GM12878 (cell line): ENCODE data around the gene FOXF1. TPM values are rescaled to one million over a fixed set of nuclear protein-coding genes. Genes with fewer than 3 reads are reported as not detected.

ENCODE experiments used
- ATAC-seq: fragments of 200-7000 bp; cut with Tn5 transposase; 3 replicates; pipeline ENCODE4 v1.9.1; 2020; ENCODE audit warnings: mild to moderate bottlenecking, moderate library complexity
- BruUV-seq: library from RNA; stranded (reverse); fragments of 400-500 nt; replicated peaks from 2 replicates; lab custom pipeline; 2021; lab: Mats Ljungman, UMichigan
- CTCF ChIA-PET: fragments of 300-600 bp; sonication (Branson Sonifier 250); formaldehyde crosslinking; extraction: SDS; loops from one replicate; lab custom pipeline; 2021; ENCODE audit warnings: inconsistent platforms; lab: Yijun Ruan, JAX
- POLR2A ChIA-PET: fragments of 350-600 bp; formaldehyde crosslinking; extraction: SDS; loops from one replicate; lab custom pipeline; 2021; ENCODE audit warnings: inconsistent platforms; lab: Charles Lee
- RAD21 ChIA-PET: fragments of 300-600 bp; sonication (Branson Sonifier 250); formaldehyde crosslinking; loops from one replicate; lab custom pipeline; 2023; ENCODE audit warnings: antibody characterized with exemption; ENCODE audit not compliant: unreplicated experiment; lab: Charles Lee
- SMC1A ChIA-PET: fragments of 300-600 bp; sonication (Branson Sonifier 250); formaldehyde crosslinking; loops from one replicate; lab custom pipeline; 2023; ENCODE audit not compliant: unreplicated experiment, uncharacterized antibody; lab: Charles Lee
- DNase-seq: peaks from one replicate; pipeline ENCODE4 v3.0.0-alpha.2; 2011; ENCODE audit warnings: low read depth, low spot score
- FAIRE-seq: peaks from 3 replicates; lab custom pipeline; 2011; peaks lifted over from hg19 to GRCh38; lab: Jason Lieb, UNC
- H2AFZ ChIP-seq: 2 replicates; pipeline ENCODE4 v1.6.0; 2011; ENCODE audit warnings: low read depth, low read length, control low read depth; ENCODE audit not compliant: control insufficient read depth
- H3K27ac ChIP-seq: 2 replicates; pipeline ENCODE4 v1.5.1; 2011; ENCODE audit warnings: control low read depth; ENCODE audit not compliant: control insufficient read depth, insufficient read depth
- H3K27me3 ChIP-seq, 2 experiments: replicated peaks in 1 of 2; 2 replicates each; pipeline versions ENCODE4 v1.6.0 to v1.6.1; 2011; ENCODE audit warnings: low read length in 1 of 2; ENCODE audit not compliant: control insufficient read depth in 2 of 2, insufficient read depth in 2 of 2
- H3K36me3 ChIP-seq, 2 experiments: 2 replicates each; pipeline ENCODE4 v1.5.1; 2011; ENCODE audit warnings: low read length in 1 of 2; ENCODE audit not compliant: control insufficient read depth in 2 of 2, insufficient read depth in 2 of 2
- H3K4me1 ChIP-seq: 2 replicates; pipeline ENCODE4 v1.6.1; 2011; ENCODE audit warnings: mild to moderate bottlenecking, low read length, moderate library complexity, mixed read lengths; ENCODE audit not compliant: control insufficient read depth, insufficient read depth
- H3K4me2 ChIP-seq: 2 replicates; pipeline ENCODE4 v1.6.0; 2011; ENCODE audit warnings: control low read depth; ENCODE audit not compliant: control insufficient read depth, insufficient read depth
- H3K4me3 ChIP-seq: fragments of 200-600 bp; sonication (generic); 2 replicates; pipeline ENCODE4 v1.5.1; 2016
- H3K79me2 ChIP-seq: 2 replicates; pipeline ENCODE4 v1.6.0; 2011; ENCODE audit warnings: low read length; ENCODE audit not compliant: control insufficient read depth, insufficient read depth
- H3K9ac ChIP-seq: 2 replicates; pipeline ENCODE4 v1.8.0; 2011; ENCODE audit warnings: low read length, control low read depth, mixed read lengths; ENCODE audit not compliant: control insufficient read depth, insufficient read depth
- H3K9me3 ChIP-seq: replicated peaks from 3 replicates; pipeline ENCODE4 v1.5.1; 2011; ENCODE audit warnings: mild to moderate bottlenecking, low read length; ENCODE audit not compliant: control insufficient read depth, insufficient read depth
- H4K20me1 ChIP-seq: 2 replicates; pipeline ENCODE4 v1.6.0; 2011; ENCODE audit not compliant: control insufficient read depth, insufficient read depth
- ATF7 ChIP-seq: fragments of 450-650 bp; IDR thresholded peaks from 2 replicates; pipeline ENCODE4 v1.6.1; 2016; ENCODE audit warnings: low read depth, mild to moderate bottlenecking
- FOXM1 ChIP-seq: IDR thresholded peaks from 2 replicates; pipeline ENCODE4 v1.6.1; 2012; ENCODE audit warnings: low read depth, mild to moderate bottlenecking, inconsistent platforms, low read length, moderate library complexity
- HDGF ChIP-seq: fragments of 450-650 bp; IDR thresholded peaks from 2 replicates; pipeline ENCODE4 v1.6.1; 2016; ENCODE audit warnings: antibody characterized with exemption
- IKZF2 ChIP-seq, 2 experiments: fragments of 450-650 bp; IDR thresholded peaks; 2 replicates each; pipeline ENCODE4 v1.6.1; 2017; ENCODE audit warnings: mild to moderate bottlenecking in 2 of 2, moderate library complexity in 2 of 2
- POU2F2 ChIP-seq: IDR thresholded peaks from 3 replicates; pipeline ENCODE4 v1.6.1; 2011; ENCODE audit warnings: low read depth, mild to moderate bottlenecking, low read length, borderline replicate concordance
- SIN3A ChIP-seq: IDR thresholded peaks from 2 replicates; pipeline ENCODE4 v1.6.1; 2012; ENCODE audit warnings: low read depth, low read length, improper control_type of control experiment
- STAT1 ChIP-seq: fragments of 450-650 bp; conservative IDR thresholded peaks from 2 replicates; pipeline ENCODE4 v1.6.1; 2014; ENCODE audit warnings: antibody characterized with exemption, mild to moderate bottlenecking
- WRNIP1 ChIP-seq: IDR thresholded peaks from 2 replicates; pipeline ENCODE4 v1.6.1; 2011; ENCODE audit warnings: low read depth, low read length, improper control_type of control experiment, borderline replicate concordance
- YY1 ChIP-seq: IDR thresholded peaks from 2 replicates; pipeline ENCODE4 v1.6.1; 2011; ENCODE audit warnings: low read depth, mild to moderate bottlenecking, low read length
- ZNF274 ChIP-seq: IDR thresholded peaks from one replicate; pipeline ENCODE4 v1.8.0; 2011; ENCODE audit not compliant: insufficient read length, insufficient read depth
- whole genome bisulfite sequencing: methylation state at CpG from one replicate; pipeline ENCODE4 v1.1.6; 2016; ENCODE audit warnings: low lambda C conversion rate; ENCODE audit not compliant: insufficient replicate concordance, insufficient coverage; ENCODE audit errors: missing lambda C conversion rate; 5-methylcytosine and 5-hydroxymethylcytosine counted together
- in situ Hi-C: fragments of 300-500 bp; cut with MboI; formaldehyde crosslinking; loops from 9 replicates; pipeline ENCODE4 v1.14.3; 2018; ENCODE audit warnings: mixed read lengths
- intact Hi-C: fragments of 100-400 bp; cut with micrococcal nuclease; formaldehyde crosslinking; loops from one replicate; pipeline ENCODE4 v1.14.2; 2022; ENCODE audit not compliant: unreplicated experiment
- polyA plus RNA-seq, 11 experiments: library from polyadenylated mRNA; depleted of rRNA in 4 of 11; unstranded in 6 of 11; stranded (reverse) in 5 of 11; fragments of >200 nt; fragmentation: Nextera tagmentation in 4 of 11; fragmentation: Illumina TruSeq in 1 of 11; extraction: Ambion mirVana in 4 of 11; extraction: Trizol in 1 of 11; gene quantifications; 1 replicate in 1 of 11; 2 replicates in 10 of 11; pipeline versions ENCODE4 v1.2.1 to v1.2.3, GENCODE V29; 2011 to 2016; ENCODE audit warnings: inconsistent platforms in 2 of 11, missing spikeins in 2 of 11, low read depth in 1 of 11
- total RNA-seq, 4 experiments: library from RNA; depleted of rRNA in 3 of 4; stranded (reverse); fragments of >200 nt in 3 of 4; fragmentation: Illumina TruSeq in 1 of 4; extraction: Trizol in 1 of 4; gene quantifications; 2 replicates each; pipeline versions ENCODE4 v1.2.1 to v1.2.3, GENCODE V29; 2013 to 2021

FOXF1 gene
- total and polyA plus RNA-seq, 10 of the 15 experiments (the other 5 are each of a cell fraction or from before 2014, with no cell fraction given), result 0.01 TPM; not detected in 9

GRCh38 chr16:86512301-86512859 is 2.1 kb downstream of the FOXF1 start:
- Histone ChIP-seq H3K9ac (no peak overlapping the region), H2AFZ (no peak overlapping the region), H3K4me3 (no peak overlapping the region), H3K79me2 (no peaks in the 10 kb centered on the region), H3K4me1 (no peaks in the 10 kb centered on the region; the same call in 1 of the 2 replicates), H3K27ac (no peak overlapping the region), H4K20me1 (no peaks in the 10 kb centered on the region), H3K4me2 (no peak overlapping the region), H3K36me3 (no peaks in the 10 kb centered on the region), H3K27me3 (peaks cover 20 to 24% of the 10 kb centered on the region in 2 experiments), H3K9me3 (no peaks in the 10 kb centered on the region)
- FAIRE-seq (no peak), ATAC-seq (no peak), DNase-seq (no peak)
- CTCF ChIA-PET, result no interaction called here
- intact Hi-C loops (loop anchor here (10.0 kb wide), 1 partner anchor 468 kb away; no protein-coding TSS in a partner anchor), in situ Hi-C loops (loop anchor here (10.0 kb wide), 1 partner anchor 468 kb away; no protein-coding TSS in a partner anchor)
- no peak for TF ChIP-seq STAT1
- TF ChIP-seq POU2F2, result no peak
- no peak for TF ChIP-seq ZNF274
- no peak for TF ChIP-seq HDGF
- TF ChIP-seq ATF7, result no peak
- no peak for TF ChIP-seq SIN3A
- no peak for TF ChIP-seq IKZF2 (IDR thresholded peaks at IDR 0.05)
- no peak for TF ChIP-seq WRNIP1
- TF ChIP-seq YY1, result no peak
- no peak for TF ChIP-seq FOXM1
- RAD21 ChIA-PET, result no interaction called here
- WGBS, result 25% methylated on average over 21 of the region's 24 CpGs
- POLR2A ChIA-PET, result no interaction called here
- SMC1A ChIA-PET, result no interaction called here
- no TSS peak for BruUV-seq
